H1 (cell line): ENCODE results near the gene TTI1. TPM values are rescaled to one million over a fixed set of nuclear protein-coding genes. Genes with fewer than 3 reads are reported as not detected.

Experiments used
- BACH1 ChIP-seq: IDR thresholded peaks from 2 replicates; pipeline ENCODE4 v1.6.1; 2012; ENCODE audit warnings: low read length, improper control_type of control experiment
- HDAC6 ChIP-seq: IDR thresholded peaks from one replicate; pipeline ENCODE4 v1.7.1; 2012; ENCODE audit warnings: low read depth, mild to moderate bottlenecking, inconsistent platforms, low read length, moderate library complexity
- RFX5 ChIP-seq: IDR thresholded peaks from 2 replicates; pipeline ENCODE4 v1.6.1; 2011; ENCODE audit warnings: low read depth, low read length, improper control_type of control experiment, borderline replicate concordance
- SIRT6 ChIP-seq: IDR thresholded peaks from one replicate; pipeline ENCODE4 v1.7.1; 2012; ENCODE audit warnings: low read length, inconsistent platforms
- polyA plus RNA-seq, 7 experiments: library from polyadenylated mRNA; depleted of rRNA in 3 of 7; stranded (reverse) in 5 of 7; unstranded in 2 of 7; fragments of >200 nt in 5 of 7; fragments of 200-250 nt in 2 of 7; gene quantifications; 1 replicate in 5 of 7; 2 replicates in 1 of 7; 4 replicates in 1 of 7; pipeline versions ENCODE4 v1.2.1 to v1.2.3, GENCODE V29; 2011 to 2013; ENCODE audit warnings: missing spikeins in 2 of 7, mixed read lengths in 2 of 7
- total RNA-seq: library from RNA; stranded (reverse); fragmentation: NEBNext Ultra II Directional; extraction: Animal tissue kit (Norgen Biotek cat#: 25700); gene quantifications from 2 replicates; pipeline ENCODE4 v1.2.1, GENCODE V29; 2021
- TF ChIP-seq, protein P1 (sequence below): IDR thresholded peaks from 2 replicates; pipeline ENCODE4 v1.6.1; 2012; ENCODE audit warnings: inconsistent platforms

Gene TTI1
- total and polyA plus RNA-seq, 2 of the 8 experiments (the other 6 are each of a cell fraction or from before 2014, with no cell fraction given) = 34.1 to 47.0 TPM

DNA sequence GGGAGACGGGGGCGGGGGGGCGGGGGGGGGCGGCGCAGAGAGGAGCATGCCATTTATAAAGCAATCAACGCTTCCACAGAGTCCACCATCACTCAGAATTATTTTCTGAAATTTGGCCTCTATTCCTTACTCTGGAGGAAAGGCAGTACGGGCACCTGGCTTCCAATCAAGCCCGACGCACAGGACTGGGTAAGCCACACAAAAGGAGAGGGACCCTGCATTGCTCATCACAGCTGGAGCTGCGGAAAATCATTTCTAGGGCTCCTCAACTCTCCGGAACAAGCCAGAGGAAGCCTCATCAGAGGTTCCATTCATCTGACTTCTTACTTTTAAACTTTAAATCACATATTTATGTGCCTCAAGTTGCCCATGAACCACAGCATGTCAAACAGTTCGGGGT, 55.9 kb downstream of the TTI1 start (continued):
- TF ChIP-seq HDAC6 (no peak), RFX5 (no peak), BACH1 (no peak), SIRT6 (no peak)
- TF ChIP-seq, protein P1, sequence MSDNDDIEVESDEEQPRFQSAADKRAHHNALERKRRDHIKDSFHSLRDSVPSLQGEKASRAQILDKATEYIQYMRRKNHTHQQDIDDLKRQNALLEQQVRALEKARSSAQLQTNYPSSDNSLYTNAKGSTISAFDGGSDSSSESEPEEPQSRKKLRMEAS = no peak
